CD4-positive, alpha-beta T cell (primary cell): ENCODE measurements around the gene PSME1. TPM values are rescaled to one million over a fixed set of nuclear protein-coding genes. Genes with fewer than 3 reads are reported as not detected.
A peak's percentile ranks its signal among the peaks of the same experiment; 100 is the strongest.

Source experiments
- ATAC-seq: fragments of 200-7000 bp; cut with Tn5 transposase; one replicate; pipeline ENCODE4 v1.10.0; 2022; ENCODE audit warnings: mild to moderate bottlenecking; ENCODE audit not compliant: poor library complexity
- CTCF ChIA-PET: fragments of 350-600 bp; sonication (Branson Sonifier 250); formaldehyde crosslinking; loops from one replicate; lab custom pipeline; 2021; ENCODE audit warnings: antibody characterized with exemption, inconsistent platforms; lab: Charles Lee
- POLR2A ChIA-PET: fragments of 350-600 bp; sonication (Branson Sonifier 250); formaldehyde crosslinking; loops from one replicate; lab custom pipeline; 2021; ENCODE audit warnings: antibody characterized with exemption, inconsistent platforms; lab: Charles Lee
- DNase-seq, 14 experiments: peaks; one replicate each; pipeline ENCODE4 v3.0.0-alpha.2; 2013 to 2020; ENCODE audit warnings: mixed read lengths in 2 of 14
- H3K27ac ChIP-seq, 2 donors: one replicate each; pipeline versions ENCODE4 v1.5.1 to v1.7.0; 2013; ENCODE audit warnings: low read length in 2 of 2, low read depth in 1 of 2, mild to moderate bottlenecking in 1 of 2
- H3K27me3 ChIP-seq, 2 experiments: 1 replicate in 1 of 2; 2 replicates in 1 of 2; pipeline versions ENCODE4 v1.6.1 to v1.7.0; 2013; ENCODE audit warnings: low read length in 2 of 2, control low read depth in 1 of 2, mild to moderate bottlenecking in 1 of 2, moderate library complexity in 1 of 2; ENCODE audit not compliant: insufficient read depth in 2 of 2, control insufficient read depth in 1 of 2
- H3K36me3 ChIP-seq: one replicate; pipeline ENCODE4 v1.6.1; 2013; ENCODE audit warnings: low read length, control low read depth; ENCODE audit not compliant: insufficient read depth
- H3K4me1 ChIP-seq: one replicate; pipeline ENCODE4 v1.6.1; 2013; ENCODE audit warnings: low read length, control low read depth; ENCODE audit not compliant: insufficient read depth
- H3K4me3 ChIP-seq: one replicate; pipeline ENCODE4 v1.5.1; 2013; ENCODE audit warnings: mild to moderate bottlenecking, low read length, moderate library complexity
- H3K9me3 ChIP-seq, 2 experiments: 1 replicate in 1 of 2; 2 replicates in 1 of 2; pipeline versions ENCODE4 v1.6.1 to v1.7.0; 2013; ENCODE audit warnings: low read length in 2 of 2, mild to moderate bottlenecking in 2 of 2, control low read depth in 1 of 2, moderate library complexity in 1 of 2; ENCODE audit not compliant: control insufficient read depth in 1 of 2, insufficient read depth in 1 of 2
- H3K27ac Mint-ChIP-seq: one replicate; pipeline ENCODE4 v1.8.0; 2020; ENCODE audit warnings: mixed read lengths
- H3K27me3 Mint-ChIP-seq: one replicate; pipeline ENCODE4 v1.8.0; 2021; ENCODE audit warnings: mixed read lengths
- H3K36me3 Mint-ChIP-seq: one replicate; pipeline ENCODE4 v1.8.0; 2021; ENCODE audit warnings: low read depth, mixed read lengths
- H3K4me1 Mint-ChIP-seq: one replicate; pipeline ENCODE4 v1.8.0; 2021; ENCODE audit warnings: low read depth, mixed read lengths
- H3K4me3 Mint-ChIP-seq: one replicate; pipeline ENCODE4 v1.8.0; 2020; ENCODE audit warnings: mild to moderate bottlenecking, mixed read lengths
- H3K9me3 Mint-ChIP-seq: one replicate; pipeline ENCODE4 v1.8.0; 2020; ENCODE audit warnings: mixed read lengths
- CTCF ChIP-seq: fragments of 200-600 bp; IDR thresholded peaks from one replicate; pipeline ENCODE4 v1.8.0; 2022; ENCODE audit warnings: antibody characterized with exemption, mild to moderate bottlenecking
- intact Hi-C, 2 experiments: fragments of 100-400 bp; cut with DNase I in 1 of 2; cut with micrococcal nuclease in 1 of 2; formaldehyde crosslinking; loops; one replicate each; pipeline versions ENCODE4 v1.15.1 to v1.9.0; 2023 to 2025; cut with DNase I, micrococcal nuclease
- total RNA-seq, 174 experiments: library from RNA in 2 of 174; stranded (reverse) in 2 of 174; gene quantifications; one replicate each; pipeline ENCODE4 v1.2.3 and lab custom pipeline; 2021 to 2026

Gene PSME1
- total RNA-seq, 2 experiments from 2014 or later: 166 to 171 TPM

- no peaks in the 10 kb centered on the region for H3K27me3 Mint-ChIP-seq
- Histone ChIP-seq H3K4me3 (no peak overlapping the region), H3K4me1 (peaks cover 46% of the 10 kb centered on the region), H3K27ac (peak overlapping the region; percentile 97 to 98), H3K36me3 (peaks cover 74% of the 10 kb centered on the region), H3K9me3 (no peaks in the 10 kb centered on the region), H3K27me3 (no peaks in the 10 kb centered on the region)
- DNase-seq (no peak), ATAC-seq (no peak)
- ChIA-PET CTCF (interaction anchor here (0.6 to 3.1 kb wide), 30 partner anchors 10 to 572 kb away, joined by 3 to 33 read pairs (median 6); partner anchors contain the start of genes CARMIL3, CHMP4A, DCAF11 and EMC9), POLR2A (interaction anchor here (0.6 to 5.0 kb wide), 32 partner anchors 11 to 839 kb away, joined by 3 to 154 read pairs (median 12); partner anchors contain the start of genes CHMP4A, CIDEB, DCAF11 and EMC9)
- intact Hi-C loops: loop anchor here (1.0 to 5.0 kb wide), 5 partner anchors 12 to 148 kb away; partner anchors contain the start of genes CHMP4A (in 1 of the 2), DCAF11 (in 1 of the 2), NRL (in 1 of the 2) and PSME1 (in 1 of the 2)
- peaks cover 55% of the 10 kb centered on the region for H3K4me1 Mint-ChIP-seq
- H3K4me3 Mint-ChIP-seq: peak overlapping the region; percentile 37
- peak overlapping the region; percentile 98 for H3K27ac Mint-ChIP-seq
- no peaks in the 10 kb centered on the region for H3K9me3 Mint-ChIP-seq
- no peak for TF ChIP-seq CTCF
- H3K36me3 Mint-ChIP-seq: peaks cover 87% of the 10 kb centered on the region
Observed at GRCh38 chr14:24160499-24160849, 24.5 kb downstream of the PSME1 start.

GRCh38 chr14:24160850-24161804 lies 25.1 kb downstream of the PSME1 start, which contains the start of gene IRF9:
IRF9 (plus strand) TSS chr14:24161265; CDS start chr14:24162145, 880 bp downstream.
- peak within 1 kb of the TSS; percentile 95 for H3K4me3 Mint-ChIP-seq
- Histone ChIP-seq H3K27ac (peak within 1 kb of the TSS; percentile 97 to 98), H3K4me3 (peak within 1 kb of the TSS; percentile 95), H3K36me3 (peaks cover 74% of the 10 kb centered on the region), H3K27me3 (no peaks in the 10 kb centered on the region), H3K9me3 (no peaks in the 10 kb centered on the region), H3K4me1 (peaks cover 52% of the 10 kb centered on the region)
- H3K27ac Mint-ChIP-seq: peak within 1 kb of the TSS; percentile 98
- ATAC-seq (peak; percentile 84), DNase-seq (peak; percentile 94 to 100 (median 98))
- peaks cover 57% of the 10 kb centered on the region for H3K4me1 Mint-ChIP-seq
- H3K9me3 Mint-ChIP-seq: no peaks in the 10 kb centered on the region
- H3K36me3 Mint-ChIP-seq: peaks cover 87% of the 10 kb centered on the region
- TF ChIP-seq CTCF: peak; percentile 84
- H3K27me3 Mint-ChIP-seq: no peaks in the 10 kb centered on the region
- ChIA-PET POLR2A (interaction anchor here (0.6 to 5.0 kb wide), 38 partner anchors 10 to 840 kb away, joined by 3 to 154 read pairs (median 10); partner anchors contain the start of genes CARMIL3, CHMP4A, CIDEB and DCAF11), CTCF (interaction anchor here (0.6 to 3.1 kb wide), 35 partner anchors 10 to 1330 kb away, joined by 3 to 33 read pairs (median 4); partner anchors contain the start of genes CARMIL3, CHMP4A, DCAF11 and EMC9)
- intact Hi-C loops: loop anchor here (1.0 to 5.0 kb wide), 11 partner anchors 13 to 149 kb away; partner anchors contain the start of genes DCAF11 (in 2 of the 2), NRL (in 2 of the 2), PSME1 (in 2 of the 2) and CHMP4A (in 1 of the 2)

- no peaks in the 10 kb centered on the region for H3K27me3 ChIP-seq
- no peaks in the 10 kb centered on the region for H3K9me3 ChIP-seq
- DNase-seq (no peak), ATAC-seq (no peak)
- H3K4me1 ChIP-seq: peaks cover 52% of the 10 kb centered on the region
- intact Hi-C loops: loop anchor here in 1 of 2 experiments (5.0 kb wide), 1 partner anchor 150 kb away; no protein-coding TSS in a partner anchor
- H3K9me3 Mint-ChIP-seq: no peaks in the 10 kb centered on the region
- H3K27me3 Mint-ChIP-seq: no peaks in the 10 kb centered on the region
- H3K27ac ChIP-seq: peak overlapping the region; percentile 97 to 98
- ChIA-PET POLR2A (interaction anchor here (1.0 to 5.0 kb wide), 27 partner anchors 9 to 269 kb away, joined by 3 to 154 read pairs (median 14); partner anchors contain the start of genes CHMP4A, CIDEB, DCAF11 and EMC9), CTCF (interaction anchor here (1.1 to 3.1 kb wide), 10 partner anchors 9 to 55 kb away, joined by 3 to 33 read pairs (median 16); partner anchors contain the start of genes CHMP4A, DCAF11, IPO4 and NRL)
- peaks cover 57% of the 10 kb centered on the region for H3K4me1 Mint-ChIP-seq
- peak overlapping the region; percentile 95 for H3K4me3 Mint-ChIP-seq
- H3K4me3 ChIP-seq: peak overlapping the region; percentile 95
- H3K27ac Mint-ChIP-seq: peak overlapping the region; percentile 98
- H3K36me3 ChIP-seq: peaks cover 76% of the 10 kb centered on the region
- peaks cover 90% of the 10 kb centered on the region for H3K36me3 Mint-ChIP-seq
- no peak for TF ChIP-seq CTCF
Observed at GRCh38 chr14:24162093-24162492, 26.1 kb downstream of the PSME1 start.
